ENCODE measurements around the gene ALKBH2. TPM values are rescaled to one million over a fixed set of nuclear protein-coding genes. Genes with fewer than 3 reads are reported as not detected.

The ALKBH2 gene
- total RNA-seq, 1 donor, result 22.4 TPM

GRCh38 chr12:109047081-109047805 is 46.0 kb downstream of the ALKBH2 start:
- Histone ChIP-seq H3K36me3 (ENCODE audit: insufficient read depth, low read length) (no peaks in the 10 kb centered on the region), H3K79me2 (ENCODE audit: insufficient read depth, low read length) (no peaks in the 10 kb centered on the region), H3K4me1 (ENCODE audit: insufficient read depth, low read length) (peaks cover 4% of the 10 kb centered on the region), H3K27me3 (ENCODE audit: insufficient read depth, low read length) (peaks cover 9% of the 10 kb centered on the region), H2AFZ (ENCODE audit: low read length) (no peak overlapping the region), H3K27ac (ENCODE audit: low read depth, low read length) (no peak overlapping the region), H3K9me3 (ENCODE audit: low read depth, low read length) (no peaks in the 10 kb centered on the region), H4K20me1 (ENCODE audit: insufficient read depth, low read length) (no peaks in the 10 kb centered on the region), H3K4me3 (ENCODE audit: insufficient read depth, low read length) (no peak overlapping the region), H3K4me2 (ENCODE audit: insufficient read depth, low read length) (no peak overlapping the region)
- TF ChIP-seq, protein P1, sequence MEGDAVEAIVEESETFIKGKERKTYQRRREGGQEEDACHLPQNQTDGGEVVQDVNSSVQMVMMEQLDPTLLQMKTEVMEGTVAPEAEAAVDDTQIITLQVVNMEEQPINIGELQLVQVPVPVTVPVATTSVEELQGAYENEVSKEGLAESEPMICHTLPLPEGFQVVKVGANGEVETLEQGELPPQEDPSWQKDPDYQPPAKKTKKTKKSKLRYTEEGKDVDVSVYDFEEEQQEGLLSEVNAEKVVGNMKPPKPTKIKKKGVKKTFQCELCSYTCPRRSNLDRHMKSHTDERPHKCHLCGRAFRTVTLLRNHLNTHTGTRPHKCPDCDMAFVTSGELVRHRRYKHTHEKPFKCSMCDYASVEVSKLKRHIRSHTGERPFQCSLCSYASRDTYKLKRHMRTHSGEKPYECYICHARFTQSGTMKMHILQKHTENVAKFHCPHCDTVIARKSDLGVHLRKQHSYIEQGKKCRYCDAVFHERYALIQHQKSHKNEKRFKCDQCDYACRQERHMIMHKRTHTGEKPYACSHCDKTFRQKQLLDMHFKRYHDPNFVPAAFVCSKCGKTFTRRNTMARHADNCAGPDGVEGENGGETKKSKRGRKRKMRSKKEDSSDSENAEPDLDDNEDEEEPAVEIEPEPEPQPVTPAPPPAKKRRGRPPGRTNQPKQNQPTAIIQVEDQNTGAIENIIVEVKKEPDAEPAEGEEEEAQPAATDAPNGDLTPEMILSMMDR (IDR thresholded peaks at IDR 0.05; ENCODE audit: extremely low read depth, low read depth, low read length), result no peak
- DNase-seq (ENCODE audit: insufficient read length, low spot score, missing footprints), result peak; percentile 41

- Histone ChIP-seq H3K4me1 (ENCODE audit: insufficient read depth, low read length) (peaks cover 4% of the 10 kb centered on the region), H3K27me3 (ENCODE audit: insufficient read depth, low read length) (peaks cover 10% of the 10 kb centered on the region), H3K4me2 (ENCODE audit: insufficient read depth, low read length) (no peak overlapping the region), H3K36me3 (ENCODE audit: insufficient read depth, low read length) (no peaks in the 10 kb centered on the region), H3K9me3 (ENCODE audit: low read depth, low read length) (peaks cover 3% of the 10 kb centered on the region), H3K4me3 (ENCODE audit: insufficient read depth, low read length) (no peak overlapping the region), H3K27ac (ENCODE audit: low read depth, low read length) (no peak overlapping the region), H4K20me1 (ENCODE audit: insufficient read depth, low read length) (no peaks in the 10 kb centered on the region), H3K79me2 (ENCODE audit: insufficient read depth, low read length) (no peaks in the 10 kb centered on the region), H2AFZ (ENCODE audit: low read length) (no peak overlapping the region)
- no peak for DNase-seq (ENCODE audit: insufficient read length, low spot score, missing footprints)
- TF ChIP-seq, protein P1 (IDR thresholded peaks at IDR 0.05; ENCODE audit: extremely low read depth, low read depth, low read length), result no peak
Observed at GRCh38 chr12:109044241-109044640, 49.0 kb downstream of the ALKBH2 start.

Small RNA genes lying within 50 kb of the gene (small RNA-seq; reads per million reads assigned to genes)
- not detected for gene RNA5SP372

Other genes starting within 250 kb of the ALKBH2 start
- gene SSH1, start 235.9 kb downstream of the ALKBH2 start, total RNA-seq, result 31.8 and 34.2 TPM in 2 replicates
- gene DAO, start 213.4 kb downstream of the ALKBH2 start, total RNA-seq, result not detected in 2 replicates
- not detected in 2 replicates for gene SVOP, start 72.4 kb downstream of the ALKBH2 start, total RNA-seq
- gene USP30, start 40.9 kb downstream of the ALKBH2 start, total RNA-seq, result 10.1 and 15.6 TPM in 2 replicates
- 38.0 and 41.8 TPM in 2 replicates for gene UNG, start 4.1 kb upstream of the ALKBH2 start, total RNA-seq
- 13.8 and 16.2 TPM in 2 replicates for gene ACACB, start 23.1 kb upstream of the ALKBH2 start, total RNA-seq
- not detected in 2 replicates for gene FOXN4, start 215.8 kb upstream of the ALKBH2 start, total RNA-seq